AG10803 (cell line): Measurements from ENCODE around the gene TEX52.

Experiments used
- DNase-seq: peaks from one replicate; pipeline ENCODE4 v3.0.0; 2010; ENCODE audit warnings: low read depth
- H3K4me3 ChIP-seq: 2 replicates; pipeline ENCODE4 v1.5.1; 2011; ENCODE audit warnings: mild to moderate bottlenecking, low read length, control low read depth
- CTCF ChIP-seq: conservative IDR thresholded peaks from 2 replicates; pipeline ENCODE4 v1.5.1; 2011; ENCODE audit warnings: mild to moderate bottlenecking, low read length, control low read depth, inconsistent platforms

The TEX52 gene

DNA sequence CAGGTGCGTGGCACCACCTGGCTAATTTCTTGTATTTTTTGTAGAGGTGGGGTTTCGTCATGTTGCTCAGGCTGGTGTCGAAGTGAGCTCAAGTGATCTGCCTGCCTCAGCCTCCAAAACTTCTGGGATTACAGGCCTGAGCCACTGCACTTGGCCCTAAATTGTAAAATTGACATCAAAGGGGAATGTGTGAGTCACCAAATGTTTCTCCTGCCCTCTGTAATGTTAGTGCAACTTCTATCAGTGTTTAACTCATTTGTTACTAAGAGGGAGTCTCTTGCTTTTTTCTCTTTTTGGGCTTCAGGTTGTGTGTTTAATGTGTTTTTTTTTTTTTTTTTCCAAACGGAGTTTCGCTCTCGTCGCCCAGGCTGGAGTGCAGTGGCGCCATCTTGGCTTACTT lies 36.2 kb upstream of the TEX52 start:
- peak overlapping the region; percentile 96 for H3K4me3 ChIP-seq
- DNase-seq: peak; percentile 94
- no peak for TF ChIP-seq CTCF

GRCh38 chr12:2892246-2892645 lies 35.4 kb upstream of the TEX52 start:
- peak overlapping the region; percentile 96 for H3K4me3 ChIP-seq
- peak; percentile 71 for DNase-seq
- no peak for TF ChIP-seq CTCF

DNA sequence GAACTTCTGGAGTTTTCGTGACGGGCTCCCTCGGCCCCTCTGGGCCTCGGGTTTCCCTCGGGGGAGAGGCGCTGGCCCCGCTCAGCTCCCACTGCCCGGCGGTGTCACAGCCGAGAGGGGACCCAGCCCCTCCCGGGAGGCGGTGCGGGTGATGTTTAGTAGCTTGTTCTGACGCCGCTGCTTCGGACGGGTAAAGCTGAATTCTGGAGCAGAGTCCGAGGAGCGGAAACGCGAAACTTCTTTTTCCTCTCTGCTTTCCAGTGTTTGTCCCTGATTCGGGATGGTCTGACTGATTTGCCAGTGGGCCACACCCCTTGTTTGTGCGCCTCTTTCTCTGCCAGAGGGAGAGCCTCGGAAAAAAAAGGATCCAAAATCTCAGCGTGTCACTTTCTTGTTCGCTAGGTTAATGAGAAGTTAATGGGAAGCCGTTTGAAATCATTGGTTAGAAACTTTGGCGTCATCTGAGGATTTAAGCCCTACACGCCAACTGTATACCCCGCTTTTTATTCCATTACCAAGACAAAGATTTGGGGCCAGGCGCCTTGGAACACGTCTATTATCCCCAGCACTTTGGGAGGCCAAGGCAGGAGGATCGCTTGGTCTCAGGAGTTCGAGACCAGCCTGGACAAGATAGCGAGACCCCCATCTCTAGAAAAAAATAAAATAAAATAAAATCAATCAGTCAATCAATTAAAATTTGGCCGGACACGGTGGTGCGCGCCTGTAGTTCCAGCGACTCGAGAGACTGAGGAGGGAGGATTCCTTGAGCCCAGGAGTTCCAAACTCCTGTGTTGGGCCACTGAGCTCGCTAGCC lies 34.6 kb upstream of the TEX52 start:
- no peak for TF ChIP-seq CTCF
- DNase-seq: peak; percentile 69
- peak overlapping the region; percentile 96 for H3K4me3 ChIP-seq

DNA sequence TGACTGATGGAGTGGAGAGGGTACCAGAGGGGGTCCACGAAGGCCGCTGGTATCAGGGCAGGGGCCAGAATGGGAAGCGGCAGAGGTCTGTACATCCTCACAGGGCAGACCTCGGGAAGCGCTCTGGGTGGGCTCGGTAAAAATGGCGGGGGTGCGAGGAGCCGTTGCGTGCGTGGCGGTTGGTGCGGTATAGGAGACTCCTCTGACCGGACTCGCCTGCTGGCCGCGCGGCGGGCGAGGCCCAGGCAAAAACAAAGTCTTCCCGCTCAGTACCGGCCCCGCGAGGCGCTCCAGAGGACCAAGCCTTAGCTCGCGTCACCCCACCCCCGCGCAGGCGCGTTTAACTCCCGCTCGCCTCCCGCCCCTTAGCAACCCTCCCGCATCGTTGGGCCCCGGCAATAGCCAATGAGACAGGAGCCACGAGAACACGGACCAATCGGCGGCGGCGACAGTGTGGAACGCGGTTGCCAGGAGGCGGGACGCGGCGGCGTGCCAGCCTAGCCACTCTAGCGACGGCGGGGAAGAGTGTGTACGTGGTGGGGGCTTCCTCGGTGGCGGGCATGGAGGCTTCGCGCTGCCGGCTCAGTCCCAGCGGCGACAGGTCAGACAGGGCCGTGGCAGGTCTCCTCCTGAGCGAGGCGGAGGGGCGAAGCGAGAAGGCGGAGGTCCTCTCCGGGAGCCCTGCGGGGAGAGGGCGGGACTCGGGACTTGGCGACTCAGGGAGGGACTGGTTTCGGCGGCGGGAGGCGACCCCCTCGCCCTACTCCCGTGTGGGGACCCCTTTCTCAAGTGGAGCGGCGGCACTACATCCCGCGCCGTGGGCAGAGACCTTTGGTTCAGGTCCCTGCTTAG lies 33.8 kb upstream of the TEX52 start, which contains the start of gene TULP3:
Gene TULP3, plus strand, starts transcription at position 504 of the 852 bp plus-strand sequence. Its CDS starts 57 bp downstream, at position 561.
- H3K4me3 ChIP-seq: peak within 1 kb of the TSS; percentile 96
- TF ChIP-seq CTCF: peak; percentile 15; the same call in 1 of the 2 replicates
- peak; percentile 97 for DNase-seq

DNA sequence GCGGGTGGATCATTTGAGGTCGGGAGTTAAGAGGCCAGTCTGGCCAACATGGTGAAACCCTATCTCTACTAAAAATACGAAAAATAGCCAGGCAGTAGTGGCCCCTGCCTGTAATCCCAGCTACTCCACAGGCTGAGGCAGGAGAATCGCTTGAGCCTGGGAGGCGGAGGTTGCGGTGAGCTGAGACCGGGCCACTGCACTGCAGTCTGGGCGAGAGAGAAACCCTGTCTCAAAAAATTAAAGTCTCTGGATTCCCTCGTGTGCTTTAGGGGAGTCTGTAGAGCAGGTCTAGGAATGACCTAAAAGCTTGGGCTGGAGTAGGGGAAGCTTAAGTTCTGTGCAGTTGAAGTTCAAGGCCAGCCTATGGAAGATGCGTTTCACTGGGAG lies 33.2 kb upstream of the TEX52 start:
- TF ChIP-seq CTCF: no peak

DNA sequence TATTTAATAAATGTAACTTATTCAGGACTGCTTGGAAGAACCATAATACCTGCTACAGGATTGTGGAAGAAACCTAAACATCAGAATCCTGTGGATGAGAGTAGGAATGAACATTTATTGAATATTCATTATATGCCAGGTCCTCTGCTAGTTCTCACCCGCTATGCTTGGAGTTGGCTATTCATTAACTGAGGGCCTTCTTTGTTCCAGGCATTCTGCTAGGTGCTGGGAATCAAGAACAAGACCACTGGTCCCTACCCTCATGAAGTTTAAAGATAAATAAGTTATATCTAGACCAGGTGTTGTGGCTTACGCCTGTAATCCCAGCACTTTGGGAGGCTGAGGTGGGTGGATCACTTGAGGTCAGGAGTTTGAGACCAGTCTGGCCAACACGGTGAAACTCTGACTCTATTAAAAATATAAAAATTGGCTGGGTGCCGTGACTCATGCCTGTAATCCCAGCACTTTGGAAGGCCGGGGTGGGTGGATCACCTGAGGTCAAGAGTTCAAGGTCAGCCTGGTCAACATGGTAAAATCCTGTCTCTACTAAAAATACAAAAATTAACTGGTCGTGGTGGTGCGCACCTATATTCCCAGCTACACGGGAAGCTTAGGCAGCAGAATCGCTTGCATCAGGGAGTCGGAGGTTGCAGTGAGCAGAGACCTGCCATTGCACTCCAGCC lies 30.1 kb upstream of the TEX52 start:
- H3K4me3 ChIP-seq: no peak overlapping the region
- no peak for TF ChIP-seq CTCF
- no peak for DNase-seq

More for the DNA sequence above, 33.2 kb upstream of the TEX52 start:
- peak overlapping the region; percentile 67 for H3K4me3 ChIP-seq
- DNase-seq: no peak
